Esophagus muscularis mucosa (tissue), 3 donors: Measurements from ENCODE around the gene EDC4.

Experiments used
- POLR2A ChIP-seq: fragments of 450-650 bp; IDR thresholded peaks from one replicate; pipeline ENCODE4 v1.6.1; 2017; ENCODE audit warnings: antibody characterized with exemption, moderate library complexity, mild to moderate bottlenecking, low read depth
- TF ChIP-seq, protein P1 (sequence below), 3 experiments: fragments of 200-600 bp in 2 of 3; fragments of 450-650 bp in 1 of 3; sonication (generic) in 2 of 3; IDR thresholded peaks; one replicate each; pipeline ENCODE4 v1.5.1; 2017 to 2019; ENCODE audit warnings: antibody characterized with exemption in 3 of 3, mild to moderate bottlenecking in 2 of 3, moderate library complexity in 1 of 3

DNA sequence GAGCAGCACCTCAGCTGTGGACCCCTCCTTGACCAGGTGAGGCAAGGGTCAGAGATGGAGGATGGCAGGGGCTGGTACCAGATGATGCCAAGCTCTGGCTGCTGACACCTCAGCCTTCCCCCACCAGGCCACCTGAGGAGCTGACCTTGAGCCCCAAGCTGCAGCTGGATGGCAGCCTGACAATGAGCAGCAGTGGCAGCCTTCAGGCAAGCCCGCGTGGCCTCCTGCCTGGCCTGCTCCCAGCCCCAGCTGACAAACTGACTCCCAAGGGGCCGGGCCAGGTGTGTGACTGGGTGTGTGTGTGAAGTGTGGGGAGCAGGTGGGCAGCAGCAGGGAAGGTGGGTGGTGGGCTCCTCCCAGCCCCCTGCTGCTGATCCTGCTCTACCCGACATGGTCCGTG, 7.1 kb downstream of the EDC4 start:
- TF ChIP-seq, protein P1, sequence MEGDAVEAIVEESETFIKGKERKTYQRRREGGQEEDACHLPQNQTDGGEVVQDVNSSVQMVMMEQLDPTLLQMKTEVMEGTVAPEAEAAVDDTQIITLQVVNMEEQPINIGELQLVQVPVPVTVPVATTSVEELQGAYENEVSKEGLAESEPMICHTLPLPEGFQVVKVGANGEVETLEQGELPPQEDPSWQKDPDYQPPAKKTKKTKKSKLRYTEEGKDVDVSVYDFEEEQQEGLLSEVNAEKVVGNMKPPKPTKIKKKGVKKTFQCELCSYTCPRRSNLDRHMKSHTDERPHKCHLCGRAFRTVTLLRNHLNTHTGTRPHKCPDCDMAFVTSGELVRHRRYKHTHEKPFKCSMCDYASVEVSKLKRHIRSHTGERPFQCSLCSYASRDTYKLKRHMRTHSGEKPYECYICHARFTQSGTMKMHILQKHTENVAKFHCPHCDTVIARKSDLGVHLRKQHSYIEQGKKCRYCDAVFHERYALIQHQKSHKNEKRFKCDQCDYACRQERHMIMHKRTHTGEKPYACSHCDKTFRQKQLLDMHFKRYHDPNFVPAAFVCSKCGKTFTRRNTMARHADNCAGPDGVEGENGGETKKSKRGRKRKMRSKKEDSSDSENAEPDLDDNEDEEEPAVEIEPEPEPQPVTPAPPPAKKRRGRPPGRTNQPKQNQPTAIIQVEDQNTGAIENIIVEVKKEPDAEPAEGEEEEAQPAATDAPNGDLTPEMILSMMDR (IDR thresholded peaks at IDR 0.05): no peak
- TF ChIP-seq POLR2A: no peak
